ENCODE results near the gene ZNF774.
"Not testable (repeated sequence)": the region's sequence is repeated elsewhere in the genome, so short reads cannot be mapped to it uniquely, and the experiment has no call there.

ZNF774 gene

DNA sequence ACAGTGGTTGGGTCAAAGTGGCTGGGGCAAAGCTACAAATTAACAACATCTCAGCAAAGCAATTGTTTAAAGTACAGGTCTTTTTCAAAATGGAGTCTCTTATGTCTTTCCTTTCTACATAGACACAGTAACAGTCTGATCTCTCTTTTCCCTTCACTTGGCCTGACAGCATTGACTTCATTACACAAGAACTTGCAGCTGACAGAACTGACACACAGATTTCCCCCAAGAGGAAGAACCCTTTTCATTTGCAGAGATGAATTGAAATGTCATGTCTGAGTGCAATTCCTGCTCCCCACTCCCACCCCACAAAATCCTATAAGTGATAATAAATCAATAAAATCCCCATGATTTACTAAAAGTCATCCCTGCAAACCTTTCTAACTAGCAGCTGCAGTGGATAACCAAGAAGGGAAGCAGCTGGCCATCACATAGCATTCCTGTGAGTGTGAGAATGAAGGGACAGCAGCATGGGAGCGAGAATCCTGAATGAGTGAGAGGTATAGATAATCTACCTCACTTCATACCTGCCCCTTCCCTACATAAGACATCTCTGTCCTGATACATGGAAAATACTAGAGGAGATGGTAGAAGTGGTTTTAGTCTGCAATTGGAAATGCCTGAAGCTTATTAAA lies 4.5 kb upstream of the ZNF774 start:
- H3K27ac ChIP-seq (ENCODE audit: low read depth, low read length); H3K4me1 ChIP-seq (ENCODE audit: insufficient read depth, low read length); H3K9me3 ChIP-seq (ENCODE audit: insufficient read depth, low read depth, low read length); H3K36me3 ChIP-seq (ENCODE audit: insufficient read depth, low read length); H3K4me3 ChIP-seq (ENCODE audit: low read length); H3K27me3 ChIP-seq (ENCODE audit: insufficient read depth, low read length); H3K9ac ChIP-seq (ENCODE audit: low read depth, low read length): not testable (repeated sequence)
- no CpG with 5 or more reads among the region's 1 CpG for whole genome bisulfite sequencing

DNA sequence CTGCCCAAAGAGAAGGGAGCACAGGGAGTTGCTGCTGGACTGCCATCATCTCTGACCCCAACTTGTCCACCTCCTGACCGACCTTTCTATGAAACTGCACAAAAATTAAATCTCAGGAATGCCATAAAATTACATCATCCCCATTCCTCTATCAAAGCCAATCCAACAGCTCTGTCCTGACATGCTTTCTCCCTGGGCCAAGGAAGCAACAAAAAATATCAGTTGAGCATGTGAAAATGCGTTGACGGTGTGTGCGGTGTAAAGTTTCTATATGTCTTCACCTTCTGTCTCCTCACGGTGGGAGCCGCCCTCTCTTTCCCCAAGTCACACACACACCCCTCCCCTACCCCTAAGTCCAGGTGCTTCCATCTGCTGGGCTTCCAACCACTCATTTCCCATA lies 3.6 kb upstream of the ZNF774 start:
- WGBS: 97% methylated on average over 6 of the region's 6 CpGs
- H3K4me1 ChIP-seq (ENCODE audit: insufficient read depth, low read length): no peaks in the 10 kb centered on the region
- no peak overlapping the region for H3K9ac ChIP-seq (ENCODE audit: low read depth, low read length)
- H3K27ac ChIP-seq (ENCODE audit: low read depth, low read length): no peak overlapping the region
- H3K36me3 ChIP-seq (ENCODE audit: insufficient read depth, low read length): no peaks in the 10 kb centered on the region
- H3K9me3 ChIP-seq (ENCODE audit: insufficient read depth, low read depth, low read length): no peaks in the 10 kb centered on the region
- H3K4me3 ChIP-seq (ENCODE audit: low read length): no peak overlapping the region
- peaks cover 2% of the 10 kb centered on the region for H3K27me3 ChIP-seq (ENCODE audit: insufficient read depth, low read length)

DNA sequence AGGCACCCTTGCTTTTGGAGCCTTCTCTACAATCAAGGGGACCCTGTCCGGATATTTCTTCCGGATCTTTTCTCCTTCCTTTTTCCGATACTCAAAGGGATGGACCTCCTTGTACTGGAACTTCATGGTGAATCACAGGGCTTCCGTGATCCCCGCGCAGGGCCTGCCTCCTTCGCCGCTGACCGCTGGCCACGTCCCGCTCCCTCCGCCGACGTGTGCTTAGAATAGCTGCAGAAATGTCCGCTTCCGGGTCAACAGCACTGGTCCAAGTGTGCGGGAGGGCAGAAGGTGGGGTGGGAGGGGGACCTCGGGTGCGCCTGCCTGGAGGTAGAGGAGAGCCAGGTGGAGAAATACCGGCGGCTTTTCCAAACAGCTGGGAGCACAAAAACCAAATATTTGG lies 3.0 kb upstream of the ZNF774 start:
- Histone ChIP-seq H3K4me1 (ENCODE audit: insufficient read depth, low read length) (no peaks in the 10 kb centered on the region), H3K9me3 (ENCODE audit: insufficient read depth, low read depth, low read length) (no peaks in the 10 kb centered on the region), H3K36me3 (ENCODE audit: insufficient read depth, low read length) (no peaks in the 10 kb centered on the region), H3K27ac (ENCODE audit: low read depth, low read length) (no peak overlapping the region), H3K4me3 (ENCODE audit: low read length) (no peak overlapping the region), H3K9ac (ENCODE audit: low read depth, low read length) (no peak overlapping the region), H3K27me3 (ENCODE audit: insufficient read depth, low read length) (peaks cover 2% of the 10 kb centered on the region)
- 97% methylated on average over 19 of the region's 21 CpGs for WGBS

DNA sequence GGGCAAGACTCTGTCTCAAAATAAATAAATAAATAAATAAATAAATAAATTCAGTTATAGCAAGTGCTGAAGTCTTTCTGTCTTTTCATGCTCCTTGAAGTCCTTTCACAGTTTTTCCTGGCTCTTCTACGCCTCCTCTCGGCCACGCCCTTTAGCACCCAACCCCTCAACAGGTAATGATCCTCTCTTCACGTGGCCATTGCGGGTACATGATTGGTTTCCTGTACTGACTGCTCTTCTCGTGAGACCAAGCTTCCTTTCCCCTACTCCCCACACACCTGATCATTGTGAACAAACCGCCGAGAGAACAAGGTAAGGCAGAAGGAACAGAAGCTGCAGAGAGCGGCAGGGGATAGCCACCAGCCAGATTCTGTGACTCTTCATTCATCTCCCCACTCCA lies 2.3 kb upstream of the ZNF774 start:
- H3K9me3 ChIP-seq (ENCODE audit: insufficient read depth, low read depth, low read length): no peaks in the 10 kb centered on the region
- H3K27me3 ChIP-seq (ENCODE audit: insufficient read depth, low read length): peaks cover 2% of the 10 kb centered on the region
- WGBS: 92% methylated on average over 9 of the region's 9 CpGs
- H3K9ac ChIP-seq (ENCODE audit: low read depth, low read length): no peak overlapping the region
- H3K27ac ChIP-seq (ENCODE audit: low read depth, low read length): no peak overlapping the region
- no peaks in the 10 kb centered on the region for H3K36me3 ChIP-seq (ENCODE audit: insufficient read depth, low read length)
- H3K4me3 ChIP-seq (ENCODE audit: low read length): no peak overlapping the region
- no peaks in the 10 kb centered on the region for H3K4me1 ChIP-seq (ENCODE audit: insufficient read depth, low read length)

DNA sequence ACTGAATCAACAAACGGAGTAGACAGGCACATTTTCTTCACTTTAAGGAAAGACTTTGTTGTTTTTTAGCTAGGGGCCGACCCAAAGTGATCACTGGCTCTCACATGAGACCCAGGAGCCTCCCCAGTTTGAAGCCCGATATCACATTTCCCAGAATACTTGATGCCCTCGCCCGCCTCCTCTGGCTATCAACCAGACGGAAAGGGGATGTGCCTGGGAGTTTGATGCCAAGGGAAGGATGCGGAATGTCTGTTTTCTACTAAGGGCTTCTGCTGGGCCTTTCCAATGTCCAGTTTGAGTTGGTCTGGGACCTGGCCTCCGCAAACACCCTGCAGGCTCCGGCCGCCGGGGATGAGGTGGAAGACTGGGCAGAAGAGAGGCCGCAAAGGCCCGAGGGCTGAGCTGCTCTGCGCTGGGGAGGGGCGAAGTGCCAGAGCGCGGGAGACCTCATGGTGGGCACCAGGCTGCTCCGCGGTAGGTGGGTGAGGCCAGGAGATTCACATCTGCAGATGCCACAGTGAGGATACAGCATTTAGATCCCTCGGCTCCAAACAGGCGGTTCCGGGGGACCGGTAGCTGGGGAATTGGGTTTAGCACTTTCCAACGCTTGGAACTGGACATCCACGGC lies 491 bp upstream of the ZNF774 start:
- Histone ChIP-seq H3K27ac (ENCODE audit: low read depth, low read length) (no peak overlapping the region), H3K9ac (ENCODE audit: low read depth, low read length) (peak overlapping the region; percentile 39; the same call in 1 of the 2 replicates)
- WGBS: 25% methylated on average over 25 of the region's 25 CpGs

DNA sequence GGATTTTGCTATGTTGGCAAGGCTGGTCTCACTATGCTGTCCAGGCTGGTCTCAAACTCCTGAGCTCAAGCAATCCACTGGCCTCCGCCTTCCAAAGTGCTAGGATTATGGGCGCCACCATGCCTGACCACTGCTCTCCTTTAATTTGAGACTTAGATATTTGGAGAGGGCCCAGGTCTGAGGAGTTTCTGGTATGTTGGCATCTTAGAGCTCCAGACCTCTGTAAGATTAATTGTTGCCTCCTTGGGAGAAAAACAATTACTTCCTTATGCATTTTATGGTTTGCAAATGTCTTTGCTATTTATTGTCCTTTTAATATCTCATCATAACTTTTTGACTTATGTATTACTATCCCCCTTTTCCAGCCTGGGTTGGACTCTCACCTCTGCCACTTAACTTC lies 2.9 kb downstream of the ZNF774 start:
- Histone ChIP-seq H3K9ac (ENCODE audit: low read depth, low read length) (no peak overlapping the region), H3K27me3 (ENCODE audit: insufficient read depth, low read length) (peaks cover 2% of the 10 kb centered on the region), H3K36me3 (ENCODE audit: insufficient read depth, low read length) (no peaks in the 10 kb centered on the region), H3K27ac (ENCODE audit: low read depth, low read length) (no peak overlapping the region), H3K4me3 (ENCODE audit: low read length) (no peak overlapping the region), H3K4me1 (ENCODE audit: insufficient read depth, low read length) (0 out of 2 replicates have a peak, but pooled peaks cover 5% of the 10 kb centered on the region), H3K9me3 (ENCODE audit: insufficient read depth, low read depth, low read length) (no peaks in the 10 kb centered on the region)
- WGBS: 92% methylated on average over 2 of the region's 2 CpGs

More for the DNA sequence above, 491 bp upstream of the ZNF774 start:
- H3K4me1 ChIP-seq (ENCODE audit: insufficient read depth, low read length): no peaks in the 10 kb centered on the region
- H3K27me3 ChIP-seq (ENCODE audit: insufficient read depth, low read length): peaks cover 2% of the 10 kb centered on the region
- H3K9me3 ChIP-seq (ENCODE audit: insufficient read depth, low read depth, low read length): no peaks in the 10 kb centered on the region
- H3K4me3 ChIP-seq (ENCODE audit: low read length): peak overlapping the region; percentile 94
- H3K36me3 ChIP-seq (ENCODE audit: insufficient read depth, low read length): no peaks in the 10 kb centered on the region

DNA sequence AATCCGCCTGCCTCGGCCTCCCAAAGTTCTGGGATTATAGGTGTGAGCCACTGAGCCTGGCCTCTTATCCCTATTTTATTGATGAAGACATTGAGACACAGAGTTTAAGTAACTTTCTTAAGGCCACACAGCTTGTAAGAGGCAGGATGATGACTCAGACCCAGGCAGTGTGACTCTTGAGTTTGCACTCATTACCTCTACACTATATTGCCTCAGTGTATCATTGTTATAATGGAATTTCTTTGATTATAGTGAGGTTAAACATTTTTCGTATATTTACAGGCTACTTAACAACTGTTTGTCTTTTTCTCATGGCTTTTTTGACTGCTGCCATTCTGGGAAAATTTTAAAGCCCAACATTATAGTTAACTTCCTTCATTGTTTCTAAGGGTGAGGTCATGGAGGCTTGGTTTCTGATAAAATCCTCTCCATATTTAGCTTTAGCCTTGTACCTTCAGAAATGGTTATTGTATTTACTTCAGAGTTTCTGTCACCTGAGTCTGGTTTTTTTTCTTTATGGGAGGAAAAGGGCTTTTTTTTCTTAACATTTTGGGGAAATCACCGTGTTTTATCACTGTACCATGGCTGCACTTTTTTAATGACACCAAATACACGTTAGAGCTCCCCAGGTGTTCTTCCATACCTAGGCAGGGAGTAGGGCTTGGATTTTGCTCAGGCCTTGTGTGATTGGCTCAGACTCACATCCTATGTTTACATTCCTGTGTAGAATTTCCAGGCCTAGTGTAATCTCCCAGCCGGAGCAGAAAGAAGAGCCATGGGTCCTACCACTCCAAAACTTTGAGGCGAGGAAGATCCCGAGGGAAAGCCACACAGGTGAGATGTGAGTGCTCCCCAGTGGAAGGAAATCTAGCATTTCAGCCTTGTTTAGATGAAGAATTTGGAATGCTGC lies 6.3 kb downstream of the ZNF774 start:
- Histone ChIP-seq H3K9ac (ENCODE audit: low read depth, low read length) (no peak overlapping the region), H3K36me3 (ENCODE audit: insufficient read depth, low read length) (no peaks in the 10 kb centered on the region), H3K4me3 (ENCODE audit: low read length) (no peak overlapping the region), H3K4me1 (ENCODE audit: insufficient read depth, low read length) (peaks cover 10% of the 10 kb centered on the region), H3K27me3 (ENCODE audit: insufficient read depth, low read length) (no peaks in the 10 kb centered on the region), H3K27ac (ENCODE audit: low read depth, low read length) (no peak overlapping the region), H3K9me3 (ENCODE audit: insufficient read depth, low read depth, low read length) (no peaks in the 10 kb centered on the region)
- WGBS: 91% methylated on average over 7 of the region's 8 CpGs

DNA sequence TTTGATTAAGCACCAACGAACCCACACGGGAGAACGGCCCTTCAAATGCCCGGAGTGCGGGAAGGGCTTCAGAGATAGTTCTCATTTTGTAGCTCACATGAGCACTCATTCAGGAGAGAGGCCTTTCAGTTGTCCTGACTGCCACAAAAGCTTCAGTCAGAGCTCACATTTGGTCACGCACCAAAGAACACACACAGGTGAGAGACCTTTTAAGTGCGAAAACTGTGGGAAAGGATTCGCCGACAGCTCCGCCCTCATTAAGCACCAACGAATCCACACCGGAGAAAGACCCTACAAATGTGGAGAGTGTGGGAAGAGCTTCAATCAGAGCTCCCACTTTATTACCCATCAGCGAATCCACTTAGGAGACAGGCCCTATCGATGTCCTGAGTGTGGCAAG lies 8.7 kb downstream of the ZNF774 start:
- Histone ChIP-seq H3K9ac (ENCODE audit: low read depth, low read length) (no peak overlapping the region), H3K27me3 (ENCODE audit: insufficient read depth, low read length) (no peaks in the 10 kb centered on the region), H3K4me3 (ENCODE audit: low read length) (no peak overlapping the region), H3K27ac (ENCODE audit: low read depth, low read length) (no peak overlapping the region), H3K36me3 (ENCODE audit: insufficient read depth, low read length) (no peaks in the 10 kb centered on the region), H3K4me1 (ENCODE audit: insufficient read depth, low read length) (peaks cover 14% of the 10 kb centered on the region), H3K9me3 (ENCODE audit: insufficient read depth, low read depth, low read length) (no peaks in the 10 kb centered on the region)
- 92% methylated on average over 14 of the region's 14 CpGs for WGBS

DNA sequence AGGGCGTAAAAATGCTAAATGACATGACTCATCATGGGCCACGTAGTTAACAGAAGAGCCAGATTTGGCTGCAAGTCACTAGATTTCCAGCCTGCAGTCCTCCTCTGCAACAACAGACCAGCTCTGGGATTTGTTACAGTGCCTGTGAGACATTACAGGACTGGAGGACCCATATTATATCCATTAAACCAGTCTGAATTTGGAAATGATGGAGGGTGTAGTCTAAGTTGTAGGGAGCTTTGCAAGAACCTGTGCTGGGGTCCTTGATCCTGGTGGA lies 10.8 kb downstream of the ZNF774 start:
- Histone ChIP-seq H3K36me3 (ENCODE audit: insufficient read depth, low read length) (no peaks in the 10 kb centered on the region), H3K9ac (ENCODE audit: low read depth, low read length) (no peak overlapping the region)
- 72% methylated on average over 2 of the region's 2 CpGs for WGBS

DNA sequence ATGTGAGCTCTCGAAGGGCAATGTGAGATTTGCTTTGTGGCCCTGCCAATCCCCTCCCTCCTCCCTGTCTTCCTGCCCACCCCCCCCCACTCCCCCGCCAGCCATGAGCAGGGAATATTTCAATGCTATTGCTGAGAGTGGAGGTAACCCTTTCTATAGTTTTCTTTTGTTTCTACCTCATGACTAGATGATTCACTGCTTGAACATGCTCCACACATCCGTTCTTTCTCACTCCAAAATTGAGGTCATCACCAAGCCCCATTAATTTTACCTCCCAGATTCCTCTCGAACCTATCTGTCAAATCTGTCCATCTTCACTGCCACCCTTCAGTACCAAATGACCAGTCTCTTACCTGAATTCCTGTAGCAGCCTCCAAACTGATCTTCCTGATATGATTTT lies 12.2 kb downstream of the ZNF774 start:
- Histone ChIP-seq H3K36me3 (ENCODE audit: insufficient read depth, low read length) (no peaks in the 10 kb centered on the region), H3K4me1 (ENCODE audit: insufficient read depth, low read length) (peaks cover 9% of the 10 kb centered on the region), H3K9ac (ENCODE audit: low read depth, low read length) (no peak overlapping the region), H3K27ac (ENCODE audit: low read depth, low read length) (no peak overlapping the region), H3K9me3 (ENCODE audit: insufficient read depth, low read depth, low read length) (no peaks in the 10 kb centered on the region), H3K27me3 (ENCODE audit: insufficient read depth, low read length) (no peaks in the 10 kb centered on the region), H3K4me3 (ENCODE audit: low read length) (no peak overlapping the region)
- 88% methylated on average over 2 of the region's 4 CpGs for WGBS

More for the DNA sequence above, 10.8 kb downstream of the ZNF774 start:
- Histone ChIP-seq H3K27ac (ENCODE audit: low read depth, low read length) (no peak overlapping the region), H3K4me3 (ENCODE audit: low read length) (no peak overlapping the region), H3K4me1 (ENCODE audit: insufficient read depth, low read length) (peaks cover 14% of the 10 kb centered on the region), H3K9me3 (ENCODE audit: insufficient read depth, low read depth, low read length) (no peaks in the 10 kb centered on the region), H3K27me3 (ENCODE audit: insufficient read depth, low read length) (no peaks in the 10 kb centered on the region)

DNA sequence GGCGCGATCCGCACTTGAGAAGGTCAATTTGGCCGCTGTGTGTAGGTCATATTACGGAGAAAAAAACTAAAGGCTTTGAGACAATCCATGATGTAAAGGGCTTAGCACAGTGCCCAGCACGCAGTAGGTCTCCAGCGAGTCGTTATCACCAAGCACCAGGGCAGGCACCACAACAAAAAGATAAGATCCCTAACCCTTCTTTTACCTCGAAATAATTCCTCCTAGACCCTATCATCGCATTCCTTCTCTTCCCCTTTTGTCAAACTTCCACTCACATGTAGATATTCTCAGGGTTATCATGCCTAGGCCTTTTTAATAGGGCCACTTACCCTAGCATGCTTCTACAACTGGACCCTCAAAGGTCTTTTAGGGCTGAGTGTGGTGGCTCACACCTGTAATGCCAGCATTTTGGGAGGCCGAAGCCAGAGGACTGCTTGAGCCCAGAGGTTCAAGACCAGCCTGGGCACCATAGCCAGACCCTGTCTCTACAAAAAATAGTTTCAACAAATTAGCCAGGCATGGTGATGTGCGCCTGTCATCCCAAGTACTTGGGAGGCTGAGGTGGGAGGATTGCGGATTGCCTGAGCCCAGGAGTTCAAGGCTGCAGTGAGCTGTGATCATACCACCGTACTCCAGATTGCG lies 13.5 kb downstream of the ZNF774 start:
- 94% methylated on average over 15 of the region's 15 CpGs for WGBS
- Histone ChIP-seq H3K27ac (ENCODE audit: low read depth, low read length) (no peak overlapping the region), H3K27me3 (ENCODE audit: insufficient read depth, low read length) (no peaks in the 10 kb centered on the region), H3K36me3 (ENCODE audit: insufficient read depth, low read length) (no peaks in the 10 kb centered on the region), H3K4me1 (ENCODE audit: insufficient read depth, low read length) (peaks cover 9% of the 10 kb centered on the region), H3K9me3 (ENCODE audit: insufficient read depth, low read depth, low read length) (no peaks in the 10 kb centered on the region), H3K4me3 (ENCODE audit: low read length) (no peak overlapping the region), H3K9ac (ENCODE audit: low read depth, low read length) (no peak overlapping the region)

Data from HUES64 (cell line).